ENCODE data around the gene PRR23E.

DNA sequence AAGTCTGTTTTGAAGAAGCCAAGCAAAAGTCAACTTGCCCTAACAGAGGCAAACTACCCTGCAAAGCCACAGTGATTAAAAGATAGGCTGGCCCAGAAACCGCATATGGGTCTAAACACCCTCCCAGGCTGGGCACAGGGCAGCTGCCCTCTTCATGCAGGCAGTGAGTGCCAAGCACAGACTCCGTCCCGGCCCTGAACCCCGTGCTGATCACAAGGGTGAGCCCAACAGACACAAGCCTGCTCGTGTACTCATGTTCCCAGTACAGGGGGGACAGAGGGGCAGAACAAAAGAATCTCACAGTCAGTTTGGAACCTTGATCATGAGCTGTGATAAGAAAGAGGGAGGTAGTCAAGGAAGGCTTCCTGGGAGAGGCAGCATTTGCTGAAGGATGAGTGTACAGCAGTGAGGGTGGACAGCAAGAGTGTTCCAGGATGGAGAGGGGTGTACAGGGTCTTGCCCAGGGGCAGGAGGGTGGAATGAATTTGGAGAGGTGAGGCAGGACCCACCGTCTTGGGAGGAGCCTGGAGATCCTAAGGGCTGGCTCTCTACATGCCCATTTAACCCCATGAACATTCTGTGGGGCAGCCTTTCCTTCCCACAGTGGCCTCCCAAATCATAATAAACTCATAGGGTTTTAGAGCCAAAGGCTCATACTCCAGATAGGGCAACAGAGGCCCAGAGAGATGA, 43.2 kb upstream of the PRR23E start:
- TF ChIP-seq CTCF (IDR thresholded peaks at IDR 0.05; ENCODE audit: insufficient read depth, low read depth, low read length) = no peak
- no peak for TF ChIP-seq EZH2 (IDR thresholded peaks at IDR 0.05; ENCODE audit: insufficient read depth, low read length)

Measured in astrocyte (in vitro differentiated cells and primary cell).